KOPT-K1 (cell line): ENCODE results near the gene NOVA1.
A peak's percentile ranks its signal among the peaks of the same experiment; 100 is the strongest.
"Not testable (repeated sequence)": the region's sequence is repeated elsewhere in the genome, so short reads cannot be mapped to it uniquely, and the experiment has no call there.

ENCODE experiments used
- H3K27ac ChIP-seq: fragments of 200-600 bp; sonication (generic); 2 replicates; pipeline ENCODE4 v1.5.1; 2016; ENCODE audit warnings: antibody characterized with exemption, mild to moderate bottlenecking, low read depth, low read length; ENCODE audit not compliant: poor library complexity, severe bottlenecking
- H3K36me3 ChIP-seq: fragments of 200-600 bp; sonication (generic); 2 replicates; pipeline ENCODE4 v1.5.1; 2017; ENCODE audit warnings: antibody characterized with exemption, mild to moderate bottlenecking, low read length, moderate library complexity; ENCODE audit not compliant: insufficient read depth
- H3K9me3 ChIP-seq: fragments of 200-600 bp; sonication (generic); 2 replicates; pipeline ENCODE4 v1.5.1; 2017; ENCODE audit warnings: antibody characterized with exemption, low read length, mild to moderate bottlenecking; ENCODE audit not compliant: insufficient read depth, poor library complexity, severe bottlenecking

The NOVA1 gene

GRCh38 chr14:26597589-26598080 lies at the start of gene NOVA1:
Gene NOVA1 (minus strand): TSS chr14:26598033. CDS start chr14:26597436, 597 bp downstream.
- H3K9me3 ChIP-seq, result no peaks in the 10 kb centered on the region
- H3K27ac ChIP-seq, result peak within 1 kb of the TSS; percentile 70
- H3K36me3 ChIP-seq, result no peaks in the 10 kb centered on the region; the same call in 1 of the 2 replicates

- H3K9me3 ChIP-seq, H3K36me3 ChIP-seq, H3K27ac ChIP-seq: not testable (repeated sequence)
These were observed 47.2 kb upstream of the NOVA1 start for GRCh38 chr14:26645057-26645456.

- Histone ChIP-seq H3K27ac (no peak overlapping the region), H3K36me3 (no peaks in the 10 kb centered on the region)
These were observed 38.7 kb upstream of the NOVA1 start for GRCh38 chr14:26636561-26636960.

GRCh38 chr14:26634946-26635345 lies 37.1 kb upstream of the NOVA1 start:
- not testable (repeated sequence) for H3K27ac ChIP-seq, H3K36me3 ChIP-seq, H3K9me3 ChIP-seq

More at GRCh38 chr14:26636561-26636960, 38.7 kb upstream of the NOVA1 start:
- H3K9me3 ChIP-seq, result no peaks in the 10 kb centered on the region

GRCh38 chr14:26626256-26626655 lies 28.4 kb upstream of the NOVA1 start:
- Histone ChIP-seq H3K27ac (no peak overlapping the region), H3K9me3 (no peaks in the 10 kb centered on the region), H3K36me3 (no peaks in the 10 kb centered on the region)

- Histone ChIP-seq H3K9me3 (no peaks in the 10 kb centered on the region), H3K27ac (no peak overlapping the region), H3K36me3 (no peaks in the 10 kb centered on the region)
These were observed 24.8 kb upstream of the NOVA1 start for GRCh38 chr14:26622611-26623010.

GRCh38 chr14:26621807-26622560 lies 24.2 kb upstream of the NOVA1 start:
- H3K9me3 ChIP-seq, result no peaks in the 10 kb centered on the region
- H3K36me3 ChIP-seq, result no peaks in the 10 kb centered on the region
- no peak overlapping the region for H3K27ac ChIP-seq

GRCh38 chr14:26621364-26621763 lies 23.5 kb upstream of the NOVA1 start:
- no peaks in the 10 kb centered on the region for H3K9me3 ChIP-seq
- no peaks in the 10 kb centered on the region for H3K36me3 ChIP-seq
- H3K27ac ChIP-seq, result no peak overlapping the region

GRCh38 chr14:26611259-26611658 lies 13.4 kb upstream of the NOVA1 start:
- Histone ChIP-seq H3K36me3 (no peaks in the 10 kb centered on the region), H3K9me3 (peaks cover 9% of the 10 kb centered on the region), H3K27ac (no peak overlapping the region)

- Histone ChIP-seq H3K9me3 (no peaks in the 10 kb centered on the region), H3K36me3 (no peaks in the 10 kb centered on the region), H3K27ac (no peak overlapping the region)
These were observed 9.0 kb upstream of the NOVA1 start for GRCh38 chr14:26606729-26607312.

GRCh38 chr14:26605602-26606001 lies 7.8 kb upstream of the NOVA1 start:
- Histone ChIP-seq H3K9me3 (no peaks in the 10 kb centered on the region), H3K27ac (no peak overlapping the region)

GRCh38 chr14:26602902-26603301 lies 5.1 kb upstream of the NOVA1 start:
- H3K36me3 ChIP-seq, result no peaks in the 10 kb centered on the region
- no peak overlapping the region for H3K27ac ChIP-seq
- H3K9me3 ChIP-seq, result no peaks in the 10 kb centered on the region

More at GRCh38 chr14:26605602-26606001, 7.8 kb upstream of the NOVA1 start:
- no peaks in the 10 kb centered on the region for H3K36me3 ChIP-seq

- Histone ChIP-seq H3K9me3 (no peaks in the 10 kb centered on the region), H3K36me3 (no peaks in the 10 kb centered on the region), H3K27ac (no peak overlapping the region)
These were observed 4.0 kb upstream of the NOVA1 start for GRCh38 chr14:26601856-26602255.

- no peaks in the 10 kb centered on the region for H3K9me3 ChIP-seq
- no peaks in the 10 kb centered on the region; the same call in 1 of the 2 replicates for H3K36me3 ChIP-seq
- no peak overlapping the region for H3K27ac ChIP-seq
These were observed 1.5 kb upstream of the NOVA1 start for GRCh38 chr14:26599291-26599690.

GRCh38 chr14:26598672-26599131 lies 869 bp upstream of the NOVA1 start:
- Histone ChIP-seq H3K36me3 (no peaks in the 10 kb centered on the region; the same call in 1 of the 2 replicates), H3K27ac (no peak overlapping the region), H3K9me3 (no peaks in the 10 kb centered on the region)
